CD4-positive, alpha-beta memory T cell (primary cell): ENCODE data around the gene NHEJ1. TPM values are rescaled to one million over a fixed set of nuclear protein-coding genes. Genes with fewer than 3 reads are reported as not detected.

Experiments
- CTCF ChIA-PET: fragments of 350-600 bp; sonication (Branson Sonifier 250); formaldehyde crosslinking; loops from one replicate; lab custom pipeline; 2021; ENCODE audit warnings: inconsistent platforms; ENCODE audit not compliant: partially characterized antibody; lab: Charles Lee
- POLR2A ChIA-PET: fragments of 350-600 bp; sonication (Branson Sonifier 250); formaldehyde crosslinking; loops from one replicate; lab custom pipeline; 2021; ENCODE audit not compliant: partially characterized antibody; lab: Charles Lee
- DNase-seq, 5 donors: peaks; one replicate each; pipeline versions ENCODE4 v3.0.0 to v3.0.0-alpha.2; 2020 to 2022; ENCODE audit warnings: mixed read lengths in 1 of 5
- H3K27ac ChIP-seq: one replicate; pipeline ENCODE4 v1.7.0; 2013; ENCODE audit warnings: low read depth, low read length
- H3K27me3 ChIP-seq: 2 replicates; pipeline ENCODE4 v1.7.0; 2013; ENCODE audit warnings: mild to moderate bottlenecking, low read length, moderate library complexity; ENCODE audit not compliant: insufficient read depth
- H3K36me3 ChIP-seq: 2 replicates; pipeline ENCODE4 v1.7.0; 2013; ENCODE audit warnings: mild to moderate bottlenecking, low read length, moderate library complexity; ENCODE audit not compliant: insufficient read depth
- H3K4me1 ChIP-seq: 2 replicates; pipeline ENCODE4 v1.7.0; 2013; ENCODE audit warnings: mild to moderate bottlenecking, low read length, moderate library complexity; ENCODE audit not compliant: insufficient read depth
- H3K4me3 ChIP-seq, 2 donors: one replicate each; pipeline ENCODE4 v1.7.0; 2013; ENCODE audit warnings: low read length in 2 of 2, mild to moderate bottlenecking in 1 of 2
- H3K9me3 ChIP-seq, 2 donors: one replicate each; pipeline ENCODE4 v1.7.0; 2013; ENCODE audit warnings: low read length in 2 of 2, control low read depth in 1 of 2; ENCODE audit not compliant: control insufficient read depth in 1 of 2
- H3K27ac Mint-ChIP-seq, 7 donors: one replicate each; pipeline ENCODE4 v1.8.0; 2020 to 2021; ENCODE audit warnings: mixed read lengths in 7 of 7, mild to moderate bottlenecking in 6 of 7, inconsistent platforms in 3 of 7, moderate library complexity in 3 of 7
- H3K27me3 Mint-ChIP-seq, 2 donors: one replicate each; pipeline ENCODE4 v1.8.0; 2020 to 2021; ENCODE audit warnings: mixed read lengths in 2 of 2
- H3K36me3 Mint-ChIP-seq, 2 donors: one replicate each; pipeline ENCODE4 v1.8.0; 2020 to 2021; ENCODE audit warnings: mixed read lengths in 2 of 2, inconsistent platforms in 1 of 2, mild to moderate bottlenecking in 1 of 2
- H3K4me1 Mint-ChIP-seq, 4 donors: one replicate each; pipeline ENCODE4 v1.8.0; 2020 to 2021; ENCODE audit warnings: mixed read lengths in 4 of 4, mild to moderate bottlenecking in 1 of 4
- H3K4me3 Mint-ChIP-seq, 8 donors: one replicate each; pipeline ENCODE4 v1.8.0; 2020 to 2021; ENCODE audit warnings: mixed read lengths in 8 of 8, mild to moderate bottlenecking in 7 of 8, moderate library complexity in 6 of 8, inconsistent platforms in 3 of 8
- H3K9me3 Mint-ChIP-seq, 8 donors: one replicate each; pipeline ENCODE4 v1.8.0; 2020 to 2021; ENCODE audit warnings: mixed read lengths in 8 of 8, mild to moderate bottlenecking in 5 of 8, inconsistent platforms in 3 of 8, moderate library complexity in 1 of 8
- intact Hi-C: fragments of 100-400 bp; cut with micrococcal nuclease; formaldehyde crosslinking; loops from one replicate; pipeline ENCODE4 v1.15.1; 2023
- polyA plus RNA-seq, 2 donors: library from polyadenylated mRNA; unstranded; fragments of 300-500 nt; fragmentation: Illumina TruSeq; gene quantifications; one replicate each; pipeline ENCODE4 v1.2.3, GENCODE V29; 2021
- total RNA-seq, 2 experiments: library from RNA; stranded (reverse); gene quantifications; one replicate each; pipeline ENCODE4 v1.2.3, GENCODE V29; 2021

NHEJ1 gene
- total and polyA plus RNA-seq, 4 experiments from 2014 or later = 14.1 to 27.5 (median 20.5) TPM

- DNase-seq = no peak
- no peaks in the 10 kb centered on the region for H3K9me3 ChIP-seq
- Mint-ChIP-seq H3K9me3 (no peaks in the 10 kb centered on the region), H3K36me3 (peaks cover 27 to 30% of the 10 kb centered on the region in 2 donors), H3K4me3 (no peak overlapping the region), H3K4me1 (no peaks in the 10 kb centered on the region), H3K27ac (no peak overlapping the region), H3K27me3 (no peaks in the 10 kb centered on the region)
- no peak overlapping the region for H3K4me3 ChIP-seq
- H3K27me3 ChIP-seq = no peaks in the 10 kb centered on the region
- ChIA-PET CTCF (interaction anchor here (0.7 to 11.5 kb wide), 2 partner anchors 15 to 336 kb away, joined by 3 to 76 read pairs; partner anchors contain the start of gene IHH), POLR2A (no interaction called here)
- intact Hi-C loops = no loop called here
- H3K36me3 ChIP-seq = peaks cover 26% of the 10 kb centered on the region
- no peaks in the 10 kb centered on the region for H3K4me1 ChIP-seq
- H3K27ac ChIP-seq = no peak overlapping the region
Measured at GRCh38 chr2:219076253-219076652, 84.4 kb downstream of the NHEJ1 start.

GRCh38 chr2:219073413-219074129, 87.0 kb downstream of the NHEJ1 start:
- peaks cover 26% of the 10 kb centered on the region for H3K36me3 ChIP-seq
- Mint-ChIP-seq H3K27me3 (no peaks in the 10 kb centered on the region), H3K9me3 (no peaks in the 10 kb centered on the region), H3K27ac (no peak overlapping the region), H3K4me1 (no peaks in the 10 kb centered on the region), H3K4me3 (no peak overlapping the region), H3K36me3 (peaks cover 24 to 30% of the 10 kb centered on the region in 2 donors)
- no peaks in the 10 kb centered on the region for H3K9me3 ChIP-seq
- intact Hi-C loops = no loop called here
- H3K27me3 ChIP-seq = no peaks in the 10 kb centered on the region
- no peak for DNase-seq
- no peak overlapping the region for H3K27ac ChIP-seq
- H3K4me1 ChIP-seq = no peaks in the 10 kb centered on the region
- POLR2A ChIA-PET = no interaction called here
- H3K4me3 ChIP-seq = no peak overlapping the region
- CTCF ChIA-PET = interaction anchor here (0.8 to 11.5 kb wide), 10 partner anchors 12 to 221 kb away, joined by 3 to 76 read pairs (median 4); partner anchors contain the start of gene IHH

- H3K36me3 Mint-ChIP-seq = peaks cover 24 to 30% of the 10 kb centered on the region in 2 donors
- H3K4me1 Mint-ChIP-seq = no peaks in the 10 kb centered on the region
- H3K27me3 ChIP-seq = no peaks in the 10 kb centered on the region
- peaks cover 26% of the 10 kb centered on the region for H3K36me3 ChIP-seq
- ChIA-PET POLR2A (interaction anchor here (0.9 kb wide), 1 partner anchor 121 kb away, joined by 4 read pairs; no protein-coding TSS in a partner anchor), CTCF (interaction anchor here (0.6 to 11.5 kb wide), 12 partner anchors 11 to 222 kb away, joined by 3 to 76 read pairs (median 4); partner anchors contain the start of gene IHH)
- H3K9me3 ChIP-seq = no peaks in the 10 kb centered on the region
- DNase-seq = no peak
- H3K4me3 ChIP-seq = no peak overlapping the region
- H3K4me1 ChIP-seq = no peaks in the 10 kb centered on the region
- H3K27ac Mint-ChIP-seq = no peak overlapping the region
- no peaks in the 10 kb centered on the region for H3K27me3 Mint-ChIP-seq
- intact Hi-C loops = no loop called here
- H3K4me3 Mint-ChIP-seq = no peak overlapping the region
- no peak overlapping the region for H3K27ac ChIP-seq
- H3K9me3 Mint-ChIP-seq = no peaks in the 10 kb centered on the region
Measured at GRCh38 chr2:219072741-219073250, 87.8 kb downstream of the NHEJ1 start.

- Histone ChIP-seq H3K4me1 (no peaks in the 10 kb centered on the region), H3K27me3 (no peaks in the 10 kb centered on the region), H3K36me3 (peaks cover 13% of the 10 kb centered on the region), H3K4me3 (no peak overlapping the region), H3K9me3 (no peaks in the 10 kb centered on the region), H3K27ac (no peak overlapping the region)
- intact Hi-C loops = no loop called here
- ChIA-PET POLR2A (no interaction called here), CTCF (interaction anchor here (1.4 to 11.5 kb wide), 5 partner anchors 10 to 91 kb away, joined by 3 to 76 read pairs (median 4); partner anchors contain the start of gene IHH)
- no peaks in the 10 kb centered on the region for H3K9me3 Mint-ChIP-seq
- H3K4me3 Mint-ChIP-seq = no peak overlapping the region
- H3K4me1 Mint-ChIP-seq = no peaks in the 10 kb centered on the region
- no peak overlapping the region for H3K27ac Mint-ChIP-seq
- no peak for DNase-seq
- H3K36me3 Mint-ChIP-seq = peaks cover 16 to 22% of the 10 kb centered on the region in 2 donors
- H3K27me3 Mint-ChIP-seq = no peaks in the 10 kb centered on the region
Measured at GRCh38 chr2:219071131-219071816, 89.3 kb downstream of the NHEJ1 start.

- Histone ChIP-seq H3K4me1 (peaks cover 4% of the 10 kb centered on the region), H3K9me3 (no peaks in the 10 kb centered on the region), H3K27ac (no peak overlapping the region), H3K4me3 (no peak overlapping the region), H3K36me3 (no peaks in the 10 kb centered on the region), H3K27me3 (no peaks in the 10 kb centered on the region)
- intact Hi-C loops = no loop called here
- Mint-ChIP-seq H3K4me3 (no peak overlapping the region), H3K9me3 (no peaks in the 10 kb centered on the region), H3K4me1 (peaks cover 0 to 7% (median 3%) of the 10 kb centered on the region in 4 donors), H3K27ac (no peak overlapping the region), H3K36me3 (peaks cover 0 to 1% of the 10 kb centered on the region in 2 donors), H3K27me3 (peaks cover 18 to 21% of the 10 kb centered on the region in 2 donors)
- ChIA-PET POLR2A (no interaction called here), CTCF (interaction anchor here (1.2 to 9.6 kb wide), 5 partner anchors 7 to 229 kb away, joined by 3 to 76 read pairs (median 4); no protein-coding TSS in a partner anchor)
- DNase-seq = no peak
Measured at GRCh38 chr2:219065484-219065883, 95.1 kb downstream of the NHEJ1 start.

- no peaks in the 10 kb centered on the region for H3K36me3 Mint-ChIP-seq
- no peak overlapping the region for H3K4me3 Mint-ChIP-seq
- no peak overlapping the region for H3K27ac ChIP-seq
- no peaks in the 10 kb centered on the region for H3K9me3 Mint-ChIP-seq
- intact Hi-C loops = no loop called here
- peaks cover 26% of the 10 kb centered on the region for H3K27me3 ChIP-seq
- H3K9me3 ChIP-seq = no peaks in the 10 kb centered on the region
- H3K27me3 Mint-ChIP-seq = peaks cover 31 to 39% of the 10 kb centered on the region in 2 donors
- peaks cover 35% of the 10 kb centered on the region for H3K4me1 ChIP-seq
- H3K4me3 ChIP-seq = no peak overlapping the region
- ChIA-PET CTCF (interaction anchor here (1.1 to 9.6 kb wide), 3 partner anchors 11 to 233 kb away, joined by 4 to 76 read pairs (median 4); no protein-coding TSS in a partner anchor), POLR2A (no interaction called here)
- H3K27ac Mint-ChIP-seq = no peak overlapping the region
- no peaks in the 10 kb centered on the region for H3K36me3 ChIP-seq
- no peak for DNase-seq
- peaks cover 6 to 32% (median 20%) of the 10 kb centered on the region in 4 donors for H3K4me1 Mint-ChIP-seq
Measured at GRCh38 chr2:219062081-219062480, 98.5 kb downstream of the NHEJ1 start.
